A549 (cell line): ENCODE measurements around the gene FNDC1.

Experiments
- CTCF ChIP-seq: fragments of >200 bp; sonication (Bioruptor Twin); formaldehyde crosslinking; IDR thresholded peaks from 3 replicates; pipeline ENCODE4 v1.5.1; 2016
- EP300 ChIP-seq, 2 experiments: fragments of >200 bp; sonication (Bioruptor Twin); formaldehyde crosslinking; IDR thresholded peaks; 2 replicates in 1 of 2; 3 replicates in 1 of 2; pipeline ENCODE4 v1.6.1; 2016 to 2017
- FOSL2 ChIP-seq, 2 experiments: fragments of 450-650 bp in 1 of 2; fragments of >200 bp in 1 of 2; sonication (Bioruptor Twin) in 1 of 2; formaldehyde crosslinking; IDR thresholded peaks; 2 replicates each; pipeline versions ENCODE4 v1.5.0 to v1.6.1; 2016 to 2020; ENCODE audit warnings: mild to moderate bottlenecking in 1 of 2, moderate library complexity in 1 of 2
- HMGXB4 ChIP-seq: fragments of 250-450 bp; sonication (Bioruptor Pico); IDR thresholded peaks from 2 replicates; pipeline ENCODE4 v1.5.0; 2021; ENCODE audit warnings: mild to moderate bottlenecking, moderate library complexity, borderline replicate concordance
- KDM1A ChIP-seq: fragments of 200-600 bp; sonication (generic); IDR thresholded peaks from 2 replicates; pipeline ENCODE4 v1.6.1; 2016; ENCODE audit warnings: low read depth, mild to moderate bottlenecking
- PHF8 ChIP-seq: fragments of 200-600 bp; sonication (generic); IDR thresholded peaks from 2 replicates; pipeline ENCODE4 v1.6.1; 2016; ENCODE audit warnings: low read depth, mild to moderate bottlenecking, antibody characterized with exemption, moderate library complexity, borderline replicate concordance
- POLR2A ChIP-seq: IDR thresholded peaks from 2 replicates; pipeline ENCODE4 v1.6.1; 2012; ENCODE audit warnings: mild to moderate bottlenecking, low read length
- RAD21 ChIP-seq, 2 experiments: fragments of >200 bp in 1 of 2; sonication (Bioruptor Twin) in 1 of 2; formaldehyde crosslinking in 1 of 2; IDR thresholded peaks in 1 of 2; conservative IDR thresholded peaks in 1 of 2; 2 replicates in 1 of 2; 3 replicates in 1 of 2; pipeline ENCODE4 v1.6.1; 2012 to 2018; ENCODE audit warnings: inconsistent platforms in 1 of 2
- TP53 ChIP-seq: fragments of 250-450 bp; sonication (Bioruptor Pico); IDR thresholded peaks from 2 replicates; pipeline ENCODE4 v1.5.0; 2021; ENCODE audit warnings: mild to moderate bottlenecking, moderate library complexity
- USF2 ChIP-seq: fragments of 450-650 bp; IDR thresholded peaks from 2 replicates; pipeline ENCODE4 v1.6.1; 2014; ENCODE audit warnings: antibody characterized with exemption
- ZNF302 ChIP-seq: fragments of 250-450 bp; sonication (Bioruptor Pico); IDR thresholded peaks from 2 replicates; pipeline ENCODE4 v1.9.0; 2021; ENCODE audit warnings: inconsistent platforms, mild to moderate bottlenecking, moderate library complexity

GRCh38 chr6:159304641-159305040 lies 135.4 kb downstream of the FNDC1 start:
- TF ChIP-seq ZNF302 (no peak), CTCF (no peak), POLR2A (no peak), PHF8 (no peak), TP53 (CRISPR knock-in tag) (no peak), FOSL2 (IDR thresholded peaks at IDR 0.05) (no peak), FOSL2 (CRISPR knock-in tag; IDR thresholded peaks at IDR 0.05) (no peak), KDM1A (no peak), RAD21 (conservative IDR thresholded peaks at IDR 0.05 in 1 of 2, IDR thresholded peaks at IDR 0.05 in 1 of 2) (no peak), HMGXB4 (CRISPR knock-in tag) (no peak), EP300 (IDR thresholded peaks at IDR 0.05) (no peak), USF2 (no peak)
